CD14-positive monocyte (primary cell): ENCODE measurements around the gene TWNK. TPM values are rescaled to one million over a fixed set of nuclear protein-coding genes. Genes with fewer than 3 reads are reported as not detected.

Experiments
- DNase-seq, 3 donors: peaks; one replicate each; pipeline ENCODE4 v3.0.0-alpha.2; 2011 to 2022
- H2AFZ ChIP-seq: 2 replicates; pipeline ENCODE4 v1.6.0; 2012; ENCODE audit warnings: mild to moderate bottlenecking, low read depth, low read length, inconsistent platforms; ENCODE audit not compliant: insufficient read depth, poor library complexity, severe bottlenecking
- H3K27ac ChIP-seq, 2 donors: 1 replicate in 1 of 2; 2 replicates in 1 of 2; pipeline ENCODE4 v1.5.1; 2012 to 2013; ENCODE audit warnings: low read length in 2 of 2, control low read depth in 1 of 2, inconsistent platforms in 1 of 2, low read depth in 1 of 2, mild to moderate bottlenecking in 1 of 2
- H3K27me3 ChIP-seq, 2 donors: one replicate each; pipeline versions ENCODE4 v1.6.0 to v1.6.1; 2011 to 2013; ENCODE audit warnings: low read length in 2 of 2; ENCODE audit not compliant: control insufficient read depth in 2 of 2, insufficient read depth in 2 of 2
- H3K36me3 ChIP-seq, 2 donors: replicated peaks in 1 of 2; 1 replicate in 1 of 2; 2 replicates in 1 of 2; pipeline versions ENCODE4 v1.5.1 to v1.6.1; 2012 to 2013; ENCODE audit warnings: low read length in 2 of 2, control low read depth in 1 of 2, inconsistent platforms in 1 of 2, mild to moderate bottlenecking in 1 of 2; ENCODE audit not compliant: insufficient read depth in 2 of 2, control insufficient read depth in 1 of 2
- H3K4me1 ChIP-seq, 2 donors: 1 replicate in 1 of 2; 2 replicates in 1 of 2; pipeline versions ENCODE4 v1.5.1 to v1.6.1; 2012 to 2013; ENCODE audit warnings: low read length in 2 of 2, control low read depth in 1 of 2, inconsistent platforms in 1 of 2, mild to moderate bottlenecking in 1 of 2, moderate library complexity in 1 of 2; ENCODE audit not compliant: insufficient read depth in 2 of 2, control insufficient read depth in 1 of 2
- H3K4me2 ChIP-seq: replicated peaks from 2 replicates; pipeline ENCODE3; 2012; ENCODE audit warnings: low read length, moderate library complexity, mild to moderate bottlenecking; ENCODE audit not compliant: poor library complexity, severe bottlenecking; ENCODE audit errors: extremely low read depth
- H3K4me3 ChIP-seq, 3 experiments: fragments of 200-600 bp in 1 of 3; sonication (generic) in 1 of 3; replicated peaks in 1 of 3; 1 replicate in 2 of 3; 2 replicates in 1 of 3; pipeline ENCODE4 v1.5.1; 2011 to 2013; ENCODE audit warnings: low read length in 3 of 3, mild to moderate bottlenecking in 3 of 3, control low read depth in 2 of 3, low read depth in 2 of 3, inconsistent platforms in 1 of 3, moderate library complexity in 1 of 3
- H3K79me2 ChIP-seq: 2 replicates; pipeline ENCODE4 v1.6.0; 2012; ENCODE audit warnings: mild to moderate bottlenecking, control low read depth, inconsistent platforms, low read length, moderate library complexity; ENCODE audit not compliant: insufficient read depth
- H3K9ac ChIP-seq: 2 replicates; pipeline ENCODE4 v1.6.0; 2017; ENCODE audit warnings: low read length, mild to moderate bottlenecking; ENCODE audit not compliant: insufficient read depth, poor library complexity, severe bottlenecking
- H3K9me3 ChIP-seq, 2 donors: replicated peaks in 1 of 2; 1 replicate in 1 of 2; 2 replicates in 1 of 2; pipeline versions ENCODE4 v1.5.1 to v1.6.1; 2012 to 2013; ENCODE audit warnings: low read length in 2 of 2, control low read depth in 1 of 2; ENCODE audit not compliant: control insufficient read depth in 1 of 2, insufficient read depth in 1 of 2
- H4K20me1 ChIP-seq: 2 replicates; pipeline ENCODE4 v1.6.0; 2012; ENCODE audit warnings: mild to moderate bottlenecking, low read length, control low read depth, moderate library complexity; ENCODE audit not compliant: insufficient read depth
- H3K27ac Mint-ChIP-seq, 7 donors: one replicate each; pipeline ENCODE4 v1.8.0; 2020; ENCODE audit warnings: mild to moderate bottlenecking in 7 of 7, mixed read lengths in 7 of 7, moderate library complexity in 6 of 7, inconsistent platforms in 2 of 7
- H3K27me3 Mint-ChIP-seq, 3 donors: one replicate each; pipeline ENCODE4 v1.8.0; 2021 to 2022; ENCODE audit warnings: low read depth in 3 of 3, mild to moderate bottlenecking in 3 of 3, mixed read lengths in 3 of 3, moderate library complexity in 3 of 3, inconsistent platforms in 1 of 3
- H3K36me3 Mint-ChIP-seq, 2 donors: one replicate each; pipeline ENCODE4 v1.8.0; 2020; ENCODE audit warnings: mixed read lengths in 2 of 2, inconsistent platforms in 1 of 2, mild to moderate bottlenecking in 1 of 2
- H3K4me1 Mint-ChIP-seq: one replicate; pipeline ENCODE4 v1.8.0; 2020; ENCODE audit warnings: mild to moderate bottlenecking, mixed read lengths
- H3K4me3 Mint-ChIP-seq, 2 donors: one replicate each; pipeline ENCODE4 v1.8.0; 2020; ENCODE audit warnings: mild to moderate bottlenecking in 2 of 2, mixed read lengths in 2 of 2, moderate library complexity in 1 of 2
- H3K9me3 Mint-ChIP-seq, 7 donors: one replicate each; pipeline ENCODE4 v1.8.0; 2020 to 2022; ENCODE audit warnings: mixed read lengths in 7 of 7, mild to moderate bottlenecking in 6 of 7, moderate library complexity in 6 of 7, inconsistent platforms in 2 of 7
- CTCF ChIP-seq: fragments of 200-600 bp; IDR thresholded peaks from one replicate; pipeline ENCODE4 v1.8.0; 2022; ENCODE audit warnings: antibody characterized with exemption, mild to moderate bottlenecking
- WGBS: methylation state at CpG from one replicate; pipeline ENCODE4 v1.1.5; 2013; ENCODE audit warnings: missing lambda C conversion rate; ENCODE audit not compliant: insufficient coverage; 5-methylcytosine and 5-hydroxymethylcytosine counted together
- intact Hi-C, 2 donors: fragments of 100-400 bp; cut with micrococcal nuclease; formaldehyde crosslinking; loops; one replicate each; pipeline versions ENCODE4 v1.15.0 to v1.15.1; 2023
- polyA plus RNA-seq, 3 donors: library from polyadenylated mRNA; depleted of rRNA in 1 of 3; unstranded in 2 of 3; stranded (reverse) in 1 of 3; fragments of 300-500 nt in 2 of 3; fragments of >200 nt in 1 of 3; fragmentation: Illumina TruSeq in 2 of 3; gene quantifications; 1 replicate in 2 of 3; 2 replicates in 1 of 3; pipeline ENCODE4 v1.2.3, GENCODE V29; 2012 to 2021
- small RNA-seq: library from RNA; depleted of rRNA; stranded (forward); fragments of <200 nt; gene quantifications from one replicate; pipeline ENCODE3, GENCODE V24; 2012; ENCODE audit warnings: low read depth; ENCODE audit not compliant: insufficient read length

Gene TWNK
- polyA plus RNA-seq, 3 donors: 0.31 to 1.2 (median 0.69) TPM

GRCh38 chr10:101042667-101043362, 55.5 kb downstream of the TWNK start:
- H3K9me3 Mint-ChIP-seq: peaks cover 0 to 9% (median 0%) of the 10 kb centered on the region in 7 donors
- Histone ChIP-seq H3K9ac (peak overlapping the region; percentile 70), H3K9me3 (peaks cover 0 to 6% of the 10 kb centered on the region in 2 donors), H3K4me3 (peak overlapping the region; percentile 47 to 87 (median 60)), H3K27ac (peak overlapping the region; percentile 80 to 83), H3K79me2 (no peaks in the 10 kb centered on the region), H3K36me3 (peaks cover 19 to 26% of the 10 kb centered on the region in 2 donors), H3K27me3 (peaks cover 15 to 29% of the 10 kb centered on the region in 2 donors), H2AFZ (peak overlapping the region; percentile 84), H4K20me1 (no peaks in the 10 kb centered on the region), H3K4me1 (peaks cover 14 to 22% of the 10 kb centered on the region in 2 donors), H3K4me2 (peak overlapping the region; percentile 74)
- peaks cover 23% of the 10 kb centered on the region for H3K4me1 Mint-ChIP-seq
- H3K4me3 Mint-ChIP-seq: peak overlapping the region; percentile 96 to 99
- WGBS: 0% methylated on average over 28 of the region's 40 CpGs
- TF ChIP-seq CTCF: no peak
- peak; percentile 92 to 97 (median 93) for DNase-seq
- peaks cover 25 to 27% (median 26%) of the 10 kb centered on the region in 3 donors for H3K27me3 Mint-ChIP-seq
- peaks cover 24 to 31% of the 10 kb centered on the region in 2 donors for H3K36me3 Mint-ChIP-seq
- H3K27ac Mint-ChIP-seq: peak overlapping the region; percentile 96 to 100 (median 99)
- intact Hi-C loops: loop anchor here in 1 of 2 donors (5.0 kb wide), 1 partner anchor 99 kb away; no protein-coding TSS in a partner anchor

- Histone ChIP-seq H3K4me3 (peak overlapping the region; percentile 47 to 87 (median 60)), H3K9me3 (peaks cover 0 to 6% of the 10 kb centered on the region in 2 donors), H3K36me3 (peaks cover 14 to 21% of the 10 kb centered on the region in 2 donors), H3K27ac (peak overlapping the region; percentile 80 to 83), H4K20me1 (no peaks in the 10 kb centered on the region), H3K27me3 (peaks cover 20 to 34% of the 10 kb centered on the region in 2 donors), H3K4me2 (peak overlapping the region; percentile 74), H3K9ac (peak overlapping the region; percentile 70), H2AFZ (peak overlapping the region; percentile 84), H3K4me1 (peaks cover 14 to 22% of the 10 kb centered on the region in 2 donors), H3K79me2 (no peaks in the 10 kb centered on the region)
- Mint-ChIP-seq H3K9me3 (peaks cover 0 to 12% (median 4%) of the 10 kb centered on the region in 7 donors), H3K36me3 (peaks cover 20 to 25% of the 10 kb centered on the region in 2 donors), H3K4me3 (peak overlapping the region; percentile 96 to 99), H3K27me3 (peaks cover 30 to 33% (median 32%) of the 10 kb centered on the region in 3 donors), H3K4me1 (peaks cover 24% of the 10 kb centered on the region), H3K27ac (peak overlapping the region; percentile 96 to 100 (median 99))
- intact Hi-C loops: loop anchor here in 1 of 2 donors (5.0 kb wide), 1 partner anchor 99 kb away; no protein-coding TSS in a partner anchor
- 10% methylated on average over 2 of the region's 2 CpGs for WGBS
- no peak for TF ChIP-seq CTCF
- no peak for DNase-seq
These were observed 56.0 kb downstream of the TWNK start for GRCh38 chr10:101043363-101043707.

Small RNA genes lying within 50 kb of the gene (small RNA-seq; reads per million reads assigned to genes)
- not detected for gene MIR608

Other genes with a start within 250 kb of the TWNK start
- not detected for gene PAX2, start 242.0 kb upstream of the TWNK start, polyA plus RNA-seq
- 10 to 100 TPM in 1 of 3 donors, 1 to 10 TPM in 2; 5.8 to 11.3 (median 6.4) TPM for gene SLF2, start 74.6 kb upstream of the TWNK start, polyA plus RNA-seq
- under 1 TPM in 1 of 3 donors, not detected in 2; 0.24 TPM for gene SEMA4G, start 18.0 kb upstream of the TWNK start, polyA plus RNA-seq
- gene MRPL43, start within 50 bp of the TWNK start, polyA plus RNA-seq: 100 to 1,000 TPM in 1 of 3 donors, 10 to 100 TPM in 2; 69.5 to 123 (median 98.0) TPM
- 1 to 10 TPM; 2.8 to 9.2 (median 3.3) TPM for gene LZTS2, start 12.3 kb downstream of the TWNK start, polyA plus RNA-seq
- gene PDZD7, start 43.6 kb downstream of the TWNK start, polyA plus RNA-seq: under 1 TPM in 1 of 3 donors, not detected in 2; 0.73 TPM
- 100 to 1,000 TPM in 1 of 3 donors, 10 to 100 TPM in 2; 21.3 to 152 (median 24.2) TPM for gene SFXN3, start 43.7 kb downstream of the TWNK start, polyA plus RNA-seq
- gene KAZALD1, start 74.4 kb downstream of the TWNK start, polyA plus RNA-seq: 1 to 10 TPM in 1 of 3 donors, under 1 TPM in 2; 0.15 to 6.6 (median 0.53) TPM
- gene TLX1, start 143.8 kb downstream of the TWNK start, polyA plus RNA-seq: not detected
- not detected for gene LBX1, start 241.9 kb downstream of the TWNK start, polyA plus RNA-seq